ENCODE data around the gene ZFYVE21.
A peak's percentile ranks its signal among the peaks of the same experiment; 100 is the strongest.

The ZFYVE21 gene

DNA sequence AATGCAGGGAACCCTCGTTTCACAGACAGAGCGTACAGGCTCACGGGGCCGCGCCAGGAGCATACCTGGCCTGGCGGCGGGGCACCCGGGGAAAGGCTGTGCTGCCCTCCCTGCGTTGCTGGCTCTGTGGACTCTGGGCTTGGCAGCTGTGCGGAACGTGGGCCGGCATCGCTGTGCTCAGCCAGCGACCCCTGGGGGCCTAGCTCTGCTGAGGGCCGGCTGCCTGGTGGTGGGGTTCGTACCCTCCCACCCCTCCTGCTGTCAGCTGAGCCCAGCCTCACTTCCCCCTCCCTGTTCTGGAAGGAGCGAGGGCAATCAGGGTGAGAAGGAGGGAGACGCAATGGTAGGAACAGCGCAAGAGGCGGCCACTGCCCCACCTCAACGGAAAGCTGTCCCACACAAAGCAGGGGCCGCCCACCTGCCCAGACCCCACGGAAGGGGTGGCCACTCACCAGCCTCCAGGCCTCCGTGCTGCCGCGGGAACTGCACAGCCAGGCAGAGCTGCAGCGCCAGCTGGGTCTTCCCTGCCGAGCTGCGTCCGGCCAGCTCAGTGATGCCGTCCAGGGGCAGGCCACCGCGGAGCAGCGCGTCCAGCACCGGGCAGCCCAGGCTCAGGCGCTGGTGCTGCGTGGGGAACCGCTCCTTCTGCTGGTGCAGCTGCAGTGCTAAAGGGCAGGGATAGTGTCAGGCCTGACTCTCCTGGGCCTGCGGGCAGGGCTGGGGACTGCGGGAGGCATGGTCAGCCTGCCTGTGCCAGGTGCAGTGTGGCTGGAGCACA is 8.9 kb upstream of the ZFYVE21 start:
- Histone ChIP-seq H3K23ac (ENCODE audit: low read depth, low read length, poor library complexity) (peak overlapping the region; percentile 98), H4K8ac (ENCODE audit: low read depth, low read length) (no peak overlapping the region), H3K79me1 (ENCODE audit: low read depth, low read length) (peaks cover 12% of the 10 kb centered on the region), H2AK5ac (ENCODE audit: low read depth, low read length) (peak overlapping the region; percentile 81), H3K27me3 (ENCODE audit: control insufficient read depth in 3 of 3, insufficient read depth in 3 of 3, low read depth in 1 of 3, low read length in 3 of 3) (no peaks in the 10 kb centered on the region), H2BK12ac (ENCODE audit: low read length) (no peak overlapping the region), H3K18ac (ENCODE audit: low read length) (peak overlapping the region; percentile 28), H3K4ac (ENCODE audit: low read length) (no peak overlapping the region), H3K27ac (replicated peaks; ENCODE audit: low read length) (no peak overlapping the region), H3K9me3 (replicated peaks in 1 of 2; ENCODE audit: control insufficient read depth in 2 of 2, insufficient read depth in 1 of 2, low read depth in 1 of 2, low read length in 2 of 2) (no peaks in the 10 kb centered on the region), H2BK120ac (ENCODE audit: low read depth, low read length) (no peak overlapping the region), H4K91ac (ENCODE audit: low read depth, low read length, poor library complexity) (no peak overlapping the region), H3K4me1 (ENCODE audit: control insufficient read depth in 2 of 2, insufficient read depth in 1 of 2, low read depth in 1 of 2, low read length in 2 of 2) (peaks cover 6 to 29% of the 10 kb centered on the region in 2 donors), H2BK15ac (ENCODE audit: low read length) (no peak overlapping the region), H3K36me3 (replicated peaks in 1 of 2; ENCODE audit: control insufficient read depth in 2 of 2, insufficient read depth in 2 of 2, low read length in 2 of 2) (peaks cover 50 to 97% of the 10 kb centered on the region in 2 donors), H3K9ac (ENCODE audit: low read depth, low read length, poor library complexity) (peak overlapping the region; percentile 50), H3K14ac (ENCODE audit: low read length) (no peak overlapping the region), H2BK5ac (ENCODE audit: low read length) (no peak overlapping the region), H3K4me3 (ENCODE audit: low read length in 2 of 2) (no peak overlapping the region), H2AFZ (ENCODE audit: low read length) (no peak overlapping the region), H3K4me2 (ENCODE audit: insufficient read depth, low read length, poor library complexity, severe bottlenecking) (no peak overlapping the region)
- DNase-seq (ENCODE audit: low spot score) = no peak
- WGBS, 2 donors (ENCODE audit: extremely low coverage in 2 of 2, insufficient read length in 2 of 2, insufficient replicate concordance in 1 of 2) = no CpG with 5 or more reads among the region's 41 CpGs

DNA sequence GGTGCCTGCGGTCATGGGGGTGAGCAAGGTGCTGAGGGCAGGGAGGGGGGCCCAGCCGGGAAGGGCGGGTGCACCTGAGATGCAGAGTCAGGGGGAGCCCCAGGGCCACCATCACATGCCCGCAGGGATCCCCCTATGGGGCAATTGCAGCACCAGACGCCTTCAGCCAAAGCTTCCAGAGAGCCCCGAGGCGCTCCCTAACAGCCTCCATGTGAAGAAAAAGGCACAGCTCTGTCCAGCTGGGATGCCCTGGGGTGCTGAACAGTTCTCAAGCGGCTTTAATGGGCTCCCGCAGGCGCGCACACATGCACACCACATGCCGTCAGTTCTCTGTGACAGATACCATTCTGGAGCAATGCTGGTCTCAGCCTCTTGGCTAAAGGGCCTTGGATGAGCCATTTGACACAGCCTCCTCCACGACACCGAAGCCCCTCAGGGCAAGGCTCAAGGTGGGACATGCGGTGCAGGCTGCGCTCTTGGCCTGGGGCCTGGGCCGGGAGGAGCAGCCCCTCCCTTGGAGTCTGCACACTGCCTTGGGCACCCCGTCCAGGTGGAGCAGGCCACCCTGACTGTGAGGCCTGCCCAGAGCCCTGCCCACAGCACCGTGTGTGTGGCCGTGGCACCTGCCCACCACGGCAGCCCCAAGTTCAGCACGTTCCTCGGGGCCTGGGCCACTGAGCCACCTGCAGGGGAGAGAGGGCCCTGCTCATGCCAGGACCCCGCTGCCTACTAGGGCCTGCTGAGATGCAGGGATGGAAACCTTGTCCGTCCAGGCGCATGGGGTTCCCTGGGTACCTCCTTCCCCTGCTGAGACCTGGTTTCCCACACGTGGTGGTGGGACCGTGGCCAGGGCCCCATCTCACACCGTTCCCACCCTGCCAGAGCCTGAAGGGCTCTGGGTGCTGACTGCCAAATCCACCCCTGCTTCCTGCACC is 8.0 kb upstream of the ZFYVE21 start:
- H3K23ac ChIP-seq (ENCODE audit: low read depth, low read length, poor library complexity) = peak overlapping the region; percentile 98
- H3K79me1 ChIP-seq (ENCODE audit: low read depth, low read length) = peaks cover 16% of the 10 kb centered on the region
- H3K4ac ChIP-seq (ENCODE audit: low read length) = no peak overlapping the region
- H3K9ac ChIP-seq (ENCODE audit: low read depth, low read length, poor library complexity) = peak overlapping the region; percentile 17
- no CpG with 5 or more reads among the region's 29 CpGs for WGBS, 2 donors (ENCODE audit: extremely low coverage in 2 of 2, insufficient read length in 2 of 2, insufficient replicate concordance in 1 of 2)
- H2AFZ ChIP-seq (ENCODE audit: low read length) = no peak overlapping the region
- no peaks in the 10 kb centered on the region for H3K27me3 ChIP-seq (ENCODE audit: control insufficient read depth in 3 of 3, insufficient read depth in 3 of 3, low read depth in 1 of 3, low read length in 3 of 3)
- peak overlapping the region; percentile 28 for H3K18ac ChIP-seq (ENCODE audit: low read length)
- H4K91ac ChIP-seq (ENCODE audit: low read depth, low read length, poor library complexity) = no peak overlapping the region
- no peak overlapping the region for H4K8ac ChIP-seq (ENCODE audit: low read depth, low read length)
- peaks cover 6 to 27% of the 10 kb centered on the region in 2 donors for H3K4me1 ChIP-seq (ENCODE audit: control insufficient read depth in 2 of 2, insufficient read depth in 1 of 2, low read depth in 1 of 2, low read length in 2 of 2)
- no peak overlapping the region for H3K27ac ChIP-seq (replicated peaks; ENCODE audit: low read length)
- H3K4me3 ChIP-seq (ENCODE audit: low read length in 2 of 2) = no peak overlapping the region
- H3K14ac ChIP-seq (ENCODE audit: low read length) = no peak overlapping the region
- H3K36me3 ChIP-seq (replicated peaks in 1 of 2; ENCODE audit: control insufficient read depth in 2 of 2, insufficient read depth in 2 of 2, low read length in 2 of 2) = peaks cover 45 to 97% of the 10 kb centered on the region in 2 donors
- H2BK12ac ChIP-seq (ENCODE audit: low read length) = no peak overlapping the region
- no peak for DNase-seq (ENCODE audit: low spot score)
- peak overlapping the region; percentile 81 for H2AK5ac ChIP-seq (ENCODE audit: low read depth, low read length)
- H2BK120ac ChIP-seq (ENCODE audit: low read depth, low read length) = no peak overlapping the region
- no peak overlapping the region for H3K4me2 ChIP-seq (ENCODE audit: insufficient read depth, low read length, poor library complexity, severe bottlenecking)
- H2BK5ac ChIP-seq (ENCODE audit: low read length) = peak overlapping the region; percentile 66
- no peaks in the 10 kb centered on the region for H3K9me3 ChIP-seq (replicated peaks in 1 of 2; ENCODE audit: control insufficient read depth in 2 of 2, insufficient read depth in 1 of 2, low read depth in 1 of 2, low read length in 2 of 2)
- no peak overlapping the region for H2BK15ac ChIP-seq (ENCODE audit: low read length)

GRCh38 chr14:103708750-103709187 is 6.8 kb upstream of the ZFYVE21 start:
- H2BK12ac ChIP-seq (ENCODE audit: low read length) = no peak overlapping the region
- H2BK120ac ChIP-seq (ENCODE audit: low read depth, low read length) = peak overlapping the region; percentile 7
- no peak overlapping the region for H3K4ac ChIP-seq (ENCODE audit: low read length)
- H3K4me3 ChIP-seq (ENCODE audit: low read length in 2 of 2) = no peak overlapping the region
- peaks cover 25% of the 10 kb centered on the region for H3K79me1 ChIP-seq (ENCODE audit: low read depth, low read length)
- H2AK5ac ChIP-seq (ENCODE audit: low read depth, low read length) = no peak overlapping the region
- WGBS, 2 donors (ENCODE audit: extremely low coverage in 2 of 2, insufficient read length in 2 of 2, insufficient replicate concordance in 1 of 2) = no CpG with 5 or more reads among the region's 18 CpGs
- peaks cover 9 to 20% of the 10 kb centered on the region in 2 donors for H3K4me1 ChIP-seq (ENCODE audit: control insufficient read depth in 2 of 2, insufficient read depth in 1 of 2, low read depth in 1 of 2, low read length in 2 of 2)
- no peak overlapping the region for H3K27ac ChIP-seq (replicated peaks; ENCODE audit: low read length)
- no peaks in the 10 kb centered on the region for H3K27me3 ChIP-seq (ENCODE audit: control insufficient read depth in 3 of 3, insufficient read depth in 3 of 3, low read depth in 1 of 3, low read length in 3 of 3)
- peak overlapping the region; percentile 4 for H3K23ac ChIP-seq (ENCODE audit: low read depth, low read length, poor library complexity)
- no peaks in the 10 kb centered on the region for H3K9me3 ChIP-seq (replicated peaks in 1 of 2; ENCODE audit: control insufficient read depth in 2 of 2, insufficient read depth in 1 of 2, low read depth in 1 of 2, low read length in 2 of 2)
- H3K36me3 ChIP-seq (replicated peaks in 1 of 2; ENCODE audit: control insufficient read depth in 2 of 2, insufficient read depth in 2 of 2, low read length in 2 of 2) = peaks cover 36 to 98% of the 10 kb centered on the region in 2 donors
- no peak overlapping the region for H2AFZ ChIP-seq (ENCODE audit: low read length)
- no peak overlapping the region for H3K4me2 ChIP-seq (ENCODE audit: insufficient read depth, low read length, poor library complexity, severe bottlenecking)
- peak overlapping the region; percentile 34 for H3K9ac ChIP-seq (ENCODE audit: low read depth, low read length, poor library complexity)
- no peak overlapping the region for H2BK5ac ChIP-seq (ENCODE audit: low read length)
- DNase-seq (ENCODE audit: low spot score) = no peak
- H4K8ac ChIP-seq (ENCODE audit: low read depth, low read length) = no peak overlapping the region
- no peak overlapping the region for H4K91ac ChIP-seq (ENCODE audit: low read depth, low read length, poor library complexity)
- no peak overlapping the region for H3K18ac ChIP-seq (ENCODE audit: low read length)
- H3K14ac ChIP-seq (ENCODE audit: low read length) = no peak overlapping the region
- no peak overlapping the region for H2BK15ac ChIP-seq (ENCODE audit: low read length)

- Histone ChIP-seq H2BK120ac (ENCODE audit: low read depth, low read length) (no peak overlapping the region), H3K9ac (ENCODE audit: low read depth, low read length, poor library complexity) (no peak overlapping the region), H3K4me3 (ENCODE audit: low read length in 2 of 2) (no peak overlapping the region), H3K79me1 (ENCODE audit: low read depth, low read length) (peaks cover 24% of the 10 kb centered on the region), H2BK15ac (ENCODE audit: low read length) (no peak overlapping the region), H3K36me3 (replicated peaks in 1 of 2; ENCODE audit: control insufficient read depth in 2 of 2, insufficient read depth in 2 of 2, low read length in 2 of 2) (peaks cover 31 to 92% of the 10 kb centered on the region in 2 donors), H3K4me2 (ENCODE audit: insufficient read depth, low read length, poor library complexity, severe bottlenecking) (no peak overlapping the region), H3K14ac (ENCODE audit: low read length) (no peak overlapping the region), H4K8ac (ENCODE audit: low read depth, low read length) (no peak overlapping the region), H2AK5ac (ENCODE audit: low read depth, low read length) (no peak overlapping the region), H2AFZ (ENCODE audit: low read length) (no peak overlapping the region), H3K9me3 (replicated peaks in 1 of 2; ENCODE audit: control insufficient read depth in 2 of 2, insufficient read depth in 1 of 2, low read depth in 1 of 2, low read length in 2 of 2) (no peaks in the 10 kb centered on the region), H3K4ac (ENCODE audit: low read length) (no peak overlapping the region), H3K4me1 (ENCODE audit: control insufficient read depth in 2 of 2, insufficient read depth in 1 of 2, low read depth in 1 of 2, low read length in 2 of 2) (peaks cover 10 to 21% of the 10 kb centered on the region in 2 donors), H3K27ac (replicated peaks; ENCODE audit: low read length) (no peak overlapping the region), H3K27me3 (ENCODE audit: control insufficient read depth in 3 of 3, insufficient read depth in 3 of 3, low read depth in 1 of 3, low read length in 3 of 3) (no peaks in the 10 kb centered on the region), H3K23ac (ENCODE audit: low read depth, low read length, poor library complexity) (no peak overlapping the region), H2BK5ac (ENCODE audit: low read length) (no peak overlapping the region), H3K18ac (ENCODE audit: low read length) (no peak overlapping the region), H2BK12ac (ENCODE audit: low read length) (no peak overlapping the region), H4K91ac (ENCODE audit: low read depth, low read length, poor library complexity) (no peak overlapping the region)
- DNase-seq (ENCODE audit: low spot score) = no peak
- no CpG with 5 or more reads among the region's 15 CpGs for WGBS, 2 donors (ENCODE audit: extremely low coverage in 2 of 2, insufficient read length in 2 of 2, insufficient replicate concordance in 1 of 2)
These were observed 5.8 kb upstream of the ZFYVE21 start for GRCh38 chr14:103709814-103710213.
